ENCODE results near the gene FNTB. TPM values are rescaled to one million over a fixed set of nuclear protein-coding genes. Genes with fewer than 3 reads are reported as not detected.

FNTB gene
- total RNA-seq, 1 experiment from 2014 or later: 14.2 TPM

DNA sequence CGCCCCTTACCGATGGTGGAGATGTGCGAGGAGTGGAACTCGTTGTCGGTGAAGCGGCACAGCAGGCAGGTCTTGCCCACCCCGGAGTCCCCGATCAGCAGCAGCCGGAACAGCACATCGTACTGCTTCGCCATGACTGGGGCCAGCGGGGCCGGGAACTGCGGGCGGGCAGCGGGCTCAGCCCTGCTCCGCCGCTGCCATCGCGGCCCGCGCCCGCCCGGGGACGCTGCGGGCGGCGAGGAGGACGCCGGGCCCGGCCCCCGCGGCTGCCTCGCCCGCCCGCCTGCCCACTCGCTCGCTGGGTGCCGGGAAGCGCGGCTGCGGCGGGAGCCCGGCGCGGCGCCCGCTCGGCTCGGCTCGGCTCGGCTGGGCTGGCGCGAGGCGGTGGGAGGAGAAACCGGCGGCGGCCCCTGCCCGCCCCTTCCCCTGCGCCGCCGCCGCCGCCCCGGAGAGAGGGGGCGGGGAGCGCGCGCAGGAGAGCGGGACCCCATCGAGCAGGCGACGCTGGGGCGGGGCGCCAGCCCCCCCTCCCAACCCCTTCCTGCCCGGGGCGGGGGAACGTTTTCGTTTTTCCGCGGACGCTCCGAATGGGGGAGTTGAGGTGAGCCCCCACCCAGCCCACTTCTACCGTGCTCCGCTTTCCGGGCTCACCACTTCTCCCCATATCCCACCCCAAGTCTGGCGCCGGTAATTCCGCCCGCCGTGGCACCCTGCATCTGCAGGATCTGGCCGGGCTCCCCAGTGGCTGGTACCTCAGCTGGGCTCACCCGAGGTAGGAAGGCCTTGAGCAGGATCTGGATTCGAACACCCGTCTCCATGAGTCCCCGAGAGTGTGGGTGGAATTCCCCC, 14.5 kb upstream of the FNTB start, which contains the start of gene RAB15:
TSS of gene RAB15 (minus strand) at position 394 of the 849 bp plus-strand sequence. CDS start at position 134, 260 bp downstream.
- ATAC-seq (peak; percentile 62), DNase-seq (ENCODE audit: low spot score) (peak; percentile 43)
- TF ChIP-seq ZNF219 (CRISPR knock-in tag; IDR thresholded peaks at IDR 0.05; ENCODE audit: borderline replicate concordance) (no peak), ETV6 (CRISPR knock-in tag; IDR thresholded peaks at IDR 0.05) (0 out of 2 replicates have a peak, but pooled peaks have one; percentile 27), TCF7 (CRISPR knock-in tag; IDR thresholded peaks at IDR 0.05; ENCODE audit: low read depth) (no peak)
- H3K27ac Mint-ChIP-seq: no peak within 1 kb of the TSS
- peak within 1 kb of the TSS; percentile 78 for H3K4me3 Mint-ChIP-seq
- ChIA-PET POLR2A (no interaction called here), CTCF (interaction anchor here (0.8 to 4.2 kb wide), 3 partner anchors 11 to 80 kb away, joined by 3 to 26 read pairs (median 11); no protein-coding TSS in a partner anchor)
- H3K27me3 Mint-ChIP-seq (ENCODE audit: low read depth): no peaks in the 10 kb centered on the region; the same call in 1 of the 2 replicates
- H3K9me3 Mint-ChIP-seq: no peaks in the 10 kb centered on the region
- peaks cover 72% of the 10 kb centered on the region for H3K4me1 Mint-ChIP-seq
- H3K36me3 Mint-ChIP-seq: peaks cover 13% of the 10 kb centered on the region

DNA sequence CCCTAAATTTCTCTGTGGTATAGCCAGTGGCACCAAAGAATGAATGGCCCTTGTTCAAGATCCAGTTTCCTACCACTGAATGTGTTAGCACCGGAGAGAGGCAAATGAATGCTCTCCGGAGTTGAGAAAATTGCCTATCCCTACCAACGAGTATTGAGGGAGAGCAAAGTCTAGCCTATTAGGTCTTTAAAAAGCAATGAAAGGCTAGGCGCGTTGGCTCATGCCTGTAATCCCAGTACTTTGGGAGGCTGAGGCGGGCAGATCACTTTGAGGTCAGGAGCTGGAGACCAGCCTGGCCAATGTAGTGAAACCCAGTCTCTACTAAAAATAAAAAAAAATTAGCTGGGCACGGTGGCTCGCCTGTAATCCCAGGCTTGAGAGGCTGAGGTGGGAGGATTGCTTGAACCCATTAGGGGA, 13.7 kb upstream of the FNTB start:
- TF ChIP-seq MYBL2 (CRISPR knock-in tag; IDR thresholded peaks at IDR 0.05) (no peak), ZNF121 (CRISPR knock-in tag; IDR thresholded peaks at IDR 0.05) (0 out of 2 replicates have a peak, but pooled peaks have one; percentile 51)
- Mint-ChIP-seq H3K4me3 (peak overlapping the region; percentile 78), H3K27me3 (ENCODE audit: low read depth) (peaks cover 5% of the 10 kb centered on the region), H3K9me3 (no peaks in the 10 kb centered on the region), H3K36me3 (peaks cover 6% of the 10 kb centered on the region), H3K4me1 (peaks cover 71% of the 10 kb centered on the region), H3K27ac (no peak overlapping the region)
- ATAC-seq (no peak), DNase-seq (ENCODE audit: low spot score) (no peak)
- CTCF ChIA-PET: interaction anchor here (1.6 to 4.2 kb wide), 4 partner anchors 10 to 62 kb away, joined by 5 to 26 read pairs (median 11); no protein-coding TSS in a partner anchor
- POLR2A ChIA-PET: no interaction called here

DNA sequence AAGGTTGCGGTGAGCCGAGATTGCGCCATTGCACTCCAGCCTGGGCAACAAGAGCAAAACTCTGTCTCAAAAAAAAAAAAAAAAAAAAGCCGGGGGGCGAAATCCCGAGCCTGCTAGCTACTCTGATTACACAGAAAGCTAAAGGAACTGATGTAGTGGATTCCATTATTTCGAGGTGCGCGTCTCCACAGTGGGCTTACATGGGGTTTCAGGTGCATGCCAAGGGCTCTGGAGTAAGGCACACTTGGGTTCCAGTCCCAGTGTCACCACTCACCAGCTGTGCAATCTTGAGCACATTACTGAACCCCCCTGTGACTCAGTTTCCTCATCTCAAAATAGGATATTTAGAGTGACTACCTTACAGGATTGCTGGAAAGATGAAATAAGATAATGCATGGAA, 12.9 kb upstream of the FNTB start:
- peaks cover 68% of the 10 kb centered on the region for H3K4me1 Mint-ChIP-seq
- peaks cover 9% of the 10 kb centered on the region for H3K27me3 Mint-ChIP-seq (ENCODE audit: low read depth)
- ChIA-PET CTCF (interaction anchor here (0.7 to 3.1 kb wide), 8 partner anchors 10 to 323 kb away, joined by 3 to 21 read pairs (median 6); partner anchors contain the start of gene FNTB), POLR2A (no interaction called here)
- DNase-seq (ENCODE audit: low spot score) (no peak), ATAC-seq (no peak)
- H3K36me3 Mint-ChIP-seq: no peaks in the 10 kb centered on the region
- no peaks in the 10 kb centered on the region for H3K9me3 Mint-ChIP-seq
- no peak overlapping the region for H3K4me3 Mint-ChIP-seq
- H3K27ac Mint-ChIP-seq: no peak overlapping the region
- no peak for TF ChIP-seq NFE2L1 (CRISPR knock-in tag; IDR thresholded peaks at IDR 0.05)
- TF ChIP-seq, protein P1, sequence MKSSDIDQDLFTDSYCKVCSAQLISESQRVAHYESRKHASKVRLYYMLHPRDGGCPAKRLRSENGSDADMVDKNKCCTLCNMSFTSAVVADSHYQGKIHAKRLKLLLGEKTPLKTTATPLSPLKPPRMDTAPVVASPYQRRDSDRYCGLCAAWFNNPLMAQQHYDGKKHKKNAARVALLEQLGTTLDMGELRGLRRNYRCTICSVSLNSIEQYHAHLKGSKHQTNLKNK (CRISPR knock-in tag; IDR thresholded peaks at IDR 0.05): no peak
- no peak for TF ChIP-seq CBFB (CRISPR knock-in tag; IDR thresholded peaks at IDR 0.05; ENCODE audit: low read depth)
- TF ChIP-seq, protein P2, sequence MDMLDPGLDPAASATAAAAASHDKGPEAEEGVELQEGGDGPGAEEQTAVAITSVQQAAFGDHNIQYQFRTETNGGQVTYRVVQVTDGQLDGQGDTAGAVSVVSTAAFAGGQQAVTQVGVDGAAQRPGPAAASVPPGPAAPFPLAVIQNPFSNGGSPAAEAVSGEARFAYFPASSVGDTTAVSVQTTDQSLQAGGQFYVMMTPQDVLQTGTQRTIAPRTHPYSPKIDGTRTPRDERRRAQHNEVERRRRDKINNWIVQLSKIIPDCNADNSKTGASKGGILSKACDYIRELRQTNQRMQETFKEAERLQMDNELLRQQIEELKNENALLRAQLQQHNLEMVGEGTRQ (CRISPR knock-in tag; IDR thresholded peaks at IDR 0.05): no peak
- TF ChIP-seq TEAD1 (CRISPR knock-in tag; IDR thresholded peaks at IDR 0.05): no peak
- no peak for TF ChIP-seq NR3C1 (CRISPR knock-in tag; conservative IDR thresholded peaks at IDR 0.05; ENCODE audit: low read depth)
- TF ChIP-seq, protein P3, sequence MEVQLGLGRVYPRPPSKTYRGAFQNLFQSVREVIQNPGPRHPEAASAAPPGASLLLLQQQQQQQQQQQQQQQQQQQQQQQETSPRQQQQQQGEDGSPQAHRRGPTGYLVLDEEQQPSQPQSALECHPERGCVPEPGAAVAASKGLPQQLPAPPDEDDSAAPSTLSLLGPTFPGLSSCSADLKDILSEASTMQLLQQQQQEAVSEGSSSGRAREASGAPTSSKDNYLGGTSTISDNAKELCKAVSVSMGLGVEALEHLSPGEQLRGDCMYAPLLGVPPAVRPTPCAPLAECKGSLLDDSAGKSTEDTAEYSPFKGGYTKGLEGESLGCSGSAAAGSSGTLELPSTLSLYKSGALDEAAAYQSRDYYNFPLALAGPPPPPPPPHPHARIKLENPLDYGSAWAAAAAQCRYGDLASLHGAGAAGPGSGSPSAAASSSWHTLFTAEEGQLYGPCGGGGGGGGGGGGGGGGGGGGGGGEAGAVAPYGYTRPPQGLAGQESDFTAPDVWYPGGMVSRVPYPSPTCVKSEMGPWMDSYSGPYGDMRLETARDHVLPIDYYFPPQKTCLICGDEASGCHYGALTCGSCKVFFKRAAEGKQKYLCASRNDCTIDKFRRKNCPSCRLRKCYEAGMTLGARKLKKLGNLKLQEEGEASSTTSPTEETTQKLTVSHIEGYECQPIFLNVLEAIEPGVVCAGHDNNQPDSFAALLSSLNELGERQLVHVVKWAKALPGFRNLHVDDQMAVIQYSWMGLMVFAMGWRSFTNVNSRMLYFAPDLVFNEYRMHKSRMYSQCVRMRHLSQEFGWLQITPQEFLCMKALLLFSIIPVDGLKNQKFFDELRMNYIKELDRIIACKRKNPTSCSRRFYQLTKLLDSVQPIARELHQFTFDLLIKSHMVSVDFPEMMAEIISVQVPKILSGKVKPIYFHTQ (CRISPR knock-in tag; IDR thresholded peaks at IDR 0.05): no peak
- no peak for TF ChIP-seq ZNF416 (CRISPR knock-in tag; IDR thresholded peaks at IDR 0.05)
- TF ChIP-seq GRHL2 (CRISPR knock-in tag; IDR thresholded peaks at IDR 0.05; ENCODE audit: insufficient replicate concordance, severe bottlenecking): no peak
- TF ChIP-seq SOX15 (CRISPR knock-in tag; IDR thresholded peaks at IDR 0.05): no peak
- TF ChIP-seq, protein P4, sequence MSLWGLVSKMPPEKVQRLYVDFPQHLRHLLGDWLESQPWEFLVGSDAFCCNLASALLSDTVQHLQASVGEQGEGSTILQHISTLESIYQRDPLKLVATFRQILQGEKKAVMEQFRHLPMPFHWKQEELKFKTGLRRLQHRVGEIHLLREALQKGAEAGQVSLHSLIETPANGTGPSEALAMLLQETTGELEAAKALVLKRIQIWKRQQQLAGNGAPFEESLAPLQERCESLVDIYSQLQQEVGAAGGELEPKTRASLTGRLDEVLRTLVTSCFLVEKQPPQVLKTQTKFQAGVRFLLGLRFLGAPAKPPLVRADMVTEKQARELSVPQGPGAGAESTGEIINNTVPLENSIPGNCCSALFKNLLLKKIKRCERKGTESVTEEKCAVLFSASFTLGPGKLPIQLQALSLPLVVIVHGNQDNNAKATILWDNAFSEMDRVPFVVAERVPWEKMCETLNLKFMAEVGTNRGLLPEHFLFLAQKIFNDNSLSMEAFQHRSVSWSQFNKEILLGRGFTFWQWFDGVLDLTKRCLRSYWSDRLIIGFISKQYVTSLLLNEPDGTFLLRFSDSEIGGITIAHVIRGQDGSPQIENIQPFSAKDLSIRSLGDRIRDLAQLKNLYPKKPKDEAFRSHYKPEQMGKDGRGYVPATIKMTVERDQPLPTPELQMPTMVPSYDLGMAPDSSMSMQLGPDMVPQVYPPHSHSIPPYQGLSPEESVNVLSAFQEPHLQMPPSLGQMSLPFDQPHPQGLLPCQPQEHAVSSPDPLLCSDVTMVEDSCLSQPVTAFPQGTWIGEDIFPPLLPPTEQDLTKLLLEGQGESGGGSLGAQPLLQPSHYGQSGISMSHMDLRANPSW (CRISPR knock-in tag; conservative IDR thresholded peaks at IDR 0.05; ENCODE audit: low read depth): no peak
- TF ChIP-seq GABPB1 (CRISPR knock-in tag; IDR thresholded peaks at IDR 0.05): no peak
- TF ChIP-seq TEAD4 (CRISPR knock-in tag; IDR thresholded peaks at IDR 0.05): no peak
- TF ChIP-seq, protein P5, sequence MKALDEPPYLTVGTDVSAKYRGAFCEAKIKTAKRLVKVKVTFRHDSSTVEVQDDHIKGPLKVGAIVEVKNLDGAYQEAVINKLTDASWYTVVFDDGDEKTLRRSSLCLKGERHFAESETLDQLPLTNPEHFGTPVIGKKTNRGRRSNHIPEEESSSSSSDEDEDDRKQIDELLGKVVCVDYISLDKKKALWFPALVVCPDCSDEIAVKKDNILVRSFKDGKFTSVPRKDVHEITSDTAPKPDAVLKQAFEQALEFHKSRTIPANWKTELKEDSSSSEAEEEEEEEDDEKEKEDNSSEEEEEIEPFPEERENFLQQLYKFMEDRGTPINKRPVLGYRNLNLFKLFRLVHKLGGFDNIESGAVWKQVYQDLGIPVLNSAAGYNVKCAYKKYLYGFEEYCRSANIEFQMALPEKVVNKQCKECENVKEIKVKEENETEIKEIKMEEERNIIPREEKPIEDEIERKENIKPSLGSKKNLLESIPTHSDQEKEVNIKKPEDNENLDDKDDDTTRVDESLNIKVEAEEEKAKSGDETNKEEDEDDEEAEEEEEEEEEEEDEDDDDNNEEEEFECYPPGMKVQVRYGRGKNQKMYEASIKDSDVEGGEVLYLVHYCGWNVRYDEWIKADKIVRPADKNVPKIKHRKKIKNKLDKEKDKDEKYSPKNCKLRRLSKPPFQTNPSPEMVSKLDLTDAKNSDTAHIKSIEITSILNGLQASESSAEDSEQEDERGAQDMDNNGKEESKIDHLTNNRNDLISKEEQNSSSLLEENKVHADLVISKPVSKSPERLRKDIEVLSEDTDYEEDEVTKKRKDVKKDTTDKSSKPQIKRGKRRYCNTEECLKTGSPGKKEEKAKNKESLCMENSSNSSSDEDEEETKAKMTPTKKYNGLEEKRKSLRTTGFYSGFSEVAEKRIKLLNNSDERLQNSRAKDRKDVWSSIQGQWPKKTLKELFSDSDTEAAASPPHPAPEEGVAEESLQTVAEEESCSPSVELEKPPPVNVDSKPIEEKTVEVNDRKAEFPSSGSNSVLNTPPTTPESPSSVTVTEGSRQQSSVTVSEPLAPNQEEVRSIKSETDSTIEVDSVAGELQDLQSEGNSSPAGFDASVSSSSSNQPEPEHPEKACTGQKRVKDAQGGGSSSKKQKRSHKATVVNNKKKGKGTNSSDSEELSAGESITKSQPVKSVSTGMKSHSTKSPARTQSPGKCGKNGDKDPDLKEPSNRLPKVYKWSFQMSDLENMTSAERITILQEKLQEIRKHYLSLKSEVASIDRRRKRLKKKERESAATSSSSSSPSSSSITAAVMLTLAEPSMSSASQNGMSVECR (CRISPR knock-in tag; IDR thresholded peaks at IDR 0.05; ENCODE audit: borderline replicate concordance): no peak
